HepG2 (cell line): ENCODE measurements around the gene GLO1.

Experiments used
- KLF13 ChIP-seq: sonication (generic); formaldehyde crosslinking; IDR thresholded peaks from 2 replicates; pipeline ENCODE4 v1.4.0; 2020; ENCODE audit warnings: mild to moderate bottlenecking, missing genetic modification reagents
- MAFF ChIP-seq: IDR thresholded peaks from 2 replicates; pipeline ENCODE4 v1.6.1; 2011; ENCODE audit warnings: low read depth, low read length, improper control_type of control experiment
- RBM39 ChIP-seq: fragments of 200-400 bp; formaldehyde crosslinking; IDR thresholded peaks from one replicate; pipeline ENCODE4 v1.6.1; 2018; ENCODE audit warnings: antibody characterized with exemption, mild to moderate bottlenecking, low read depth, low read length; ENCODE audit not compliant: poor library complexity, severe bottlenecking
- SIN3A ChIP-seq: IDR thresholded peaks from 2 replicates; pipeline ENCODE4 v1.6.1; 2011; ENCODE audit warnings: low read depth, mild to moderate bottlenecking, control low read depth, low read length, borderline replicate concordance
- SOX13 ChIP-seq, 3 experiments: fragments of 450-650 bp in 1 of 3; sonication (generic) in 1 of 3; formaldehyde crosslinking in 1 of 3; IDR thresholded peaks in 2 of 3; conservative IDR thresholded peaks in 1 of 3; 2 replicates each; pipeline versions ENCODE4 v1.5.0 to v1.6.1; 2016 to 2020; ENCODE audit warnings: antibody characterized with exemption in 1 of 3, mild to moderate bottlenecking in 1 of 3, missing compliant biosample characterization in 1 of 3, missing genetic modification reagents in 1 of 3, moderate library complexity in 1 of 3
- TF ChIP-seq, protein P1 (sequence below): sonication (generic); formaldehyde crosslinking; IDR thresholded peaks from 2 replicates; pipeline ENCODE4 v1.9.0; 2021; ENCODE audit warnings: mild to moderate bottlenecking, missing genetic modification reagents
- TF ChIP-seq, protein P2 (sequence below): sonication (generic); formaldehyde crosslinking; IDR thresholded peaks from 2 replicates; pipeline ENCODE4 v1.4.0; 2020; ENCODE audit warnings: missing genetic modification reagents
- TF ChIP-seq, protein P3 (sequence below): sonication (generic); formaldehyde crosslinking; IDR thresholded peaks from 2 replicates; pipeline ENCODE4 v1.5.0; 2020; ENCODE audit warnings: mild to moderate bottlenecking, missing genetic modification reagents, moderate library complexity
- TF ChIP-seq, protein P4 (sequence below): sonication (generic); formaldehyde crosslinking; IDR thresholded peaks from 2 replicates; pipeline ENCODE4 v1.4.0; 2020; ENCODE audit warnings: missing genetic modification reagents

DNA sequence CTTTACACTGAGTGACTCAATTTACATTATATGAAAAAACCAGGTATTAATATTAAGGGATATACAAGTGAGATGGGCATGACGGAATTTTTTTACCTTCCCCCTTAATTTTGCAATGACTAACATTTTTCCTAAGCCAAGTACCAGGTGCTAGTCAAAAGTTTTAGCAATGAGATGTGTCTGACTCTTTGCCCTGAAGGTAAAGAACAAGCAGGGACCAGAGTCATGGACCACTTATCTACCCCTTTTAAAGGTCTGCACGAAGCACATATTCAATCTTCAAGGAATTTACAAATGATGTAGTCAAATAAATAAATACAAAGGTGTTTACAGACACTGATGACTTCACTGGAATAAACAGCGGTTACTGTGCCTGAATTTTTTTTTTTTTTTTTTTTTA, 1.4 kb downstream of the GLO1 start:
- TF ChIP-seq, protein P1, sequence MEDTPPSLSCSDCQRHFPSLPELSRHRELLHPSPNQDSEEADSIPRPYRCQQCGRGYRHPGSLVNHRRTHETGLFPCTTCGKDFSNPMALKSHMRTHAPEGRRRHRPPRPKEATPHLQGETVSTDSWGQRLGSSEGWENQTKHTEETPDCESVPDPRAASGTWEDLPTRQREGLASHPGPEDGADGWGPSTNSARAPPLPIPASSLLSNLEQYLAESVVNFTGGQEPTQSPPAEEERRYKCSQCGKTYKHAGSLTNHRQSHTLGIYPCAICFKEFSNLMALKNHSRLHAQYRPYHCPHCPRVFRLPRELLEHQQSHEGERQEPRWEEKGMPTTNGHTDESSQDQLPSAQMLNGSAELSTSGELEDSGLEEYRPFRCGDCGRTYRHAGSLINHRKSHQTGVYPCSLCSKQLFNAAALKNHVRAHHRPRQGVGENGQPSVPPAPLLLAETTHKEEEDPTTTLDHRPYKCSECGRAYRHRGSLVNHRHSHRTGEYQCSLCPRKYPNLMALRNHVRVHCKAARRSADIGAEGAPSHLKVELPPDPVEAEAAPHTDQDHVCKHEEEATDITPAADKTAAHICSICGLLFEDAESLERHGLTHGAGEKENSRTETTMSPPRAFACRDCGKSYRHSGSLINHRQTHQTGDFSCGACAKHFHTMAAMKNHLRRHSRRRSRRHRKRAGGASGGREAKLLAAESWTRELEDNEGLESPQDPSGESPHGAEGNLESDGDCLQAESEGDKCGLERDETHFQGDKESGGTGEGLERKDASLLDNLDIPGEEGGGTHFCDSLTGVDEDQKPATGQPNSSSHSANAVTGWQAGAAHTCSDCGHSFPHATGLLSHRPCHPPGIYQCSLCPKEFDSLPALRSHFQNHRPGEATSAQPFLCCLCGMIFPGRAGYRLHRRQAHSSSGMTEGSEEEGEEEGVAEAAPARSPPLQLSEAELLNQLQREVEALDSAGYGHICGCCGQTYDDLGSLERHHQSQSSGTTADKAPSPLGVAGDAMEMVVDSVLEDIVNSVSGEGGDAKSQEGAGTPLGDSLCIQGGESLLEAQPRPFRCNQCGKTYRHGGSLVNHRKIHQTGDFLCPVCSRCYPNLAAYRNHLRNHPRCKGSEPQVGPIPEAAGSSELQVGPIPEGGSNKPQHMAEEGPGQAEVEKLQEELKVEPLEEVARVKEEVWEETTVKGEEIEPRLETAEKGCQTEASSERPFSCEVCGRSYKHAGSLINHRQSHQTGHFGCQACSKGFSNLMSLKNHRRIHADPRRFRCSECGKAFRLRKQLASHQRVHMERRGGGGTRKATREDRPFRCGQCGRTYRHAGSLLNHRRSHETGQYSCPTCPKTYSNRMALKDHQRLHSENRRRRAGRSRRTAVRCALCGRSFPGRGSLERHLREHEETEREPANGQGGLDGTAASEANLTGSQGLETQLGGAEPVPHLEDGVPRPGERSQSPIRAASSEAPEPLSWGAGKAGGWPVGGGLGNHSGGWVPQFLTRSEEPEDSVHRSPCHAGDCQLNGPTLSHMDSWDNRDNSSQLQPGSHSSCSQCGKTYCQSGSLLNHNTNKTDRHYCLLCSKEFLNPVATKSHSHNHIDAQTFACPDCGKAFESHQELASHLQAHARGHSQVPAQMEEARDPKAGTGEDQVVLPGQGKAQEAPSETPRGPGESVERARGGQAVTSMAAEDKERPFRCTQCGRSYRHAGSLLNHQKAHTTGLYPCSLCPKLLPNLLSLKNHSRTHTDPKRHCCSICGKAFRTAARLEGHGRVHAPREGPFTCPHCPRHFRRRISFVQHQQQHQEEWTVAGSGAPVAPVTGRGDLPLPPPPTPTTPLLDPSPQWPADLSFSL (CRISPR knock-in tag) = no peak
- TF ChIP-seq, protein P2, sequence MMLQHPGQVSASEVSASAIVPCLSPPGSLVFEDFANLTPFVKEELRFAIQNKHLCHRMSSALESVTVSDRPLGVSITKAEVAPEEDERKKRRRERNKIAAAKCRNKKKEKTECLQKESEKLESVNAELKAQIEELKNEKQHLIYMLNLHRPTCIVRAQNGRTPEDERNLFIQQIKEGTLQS (CRISPR knock-in tag) = no peak
- TF ChIP-seq RBM39 = no peak
- no peak for TF ChIP-seq SIN3A
- TF ChIP-seq, protein P3, sequence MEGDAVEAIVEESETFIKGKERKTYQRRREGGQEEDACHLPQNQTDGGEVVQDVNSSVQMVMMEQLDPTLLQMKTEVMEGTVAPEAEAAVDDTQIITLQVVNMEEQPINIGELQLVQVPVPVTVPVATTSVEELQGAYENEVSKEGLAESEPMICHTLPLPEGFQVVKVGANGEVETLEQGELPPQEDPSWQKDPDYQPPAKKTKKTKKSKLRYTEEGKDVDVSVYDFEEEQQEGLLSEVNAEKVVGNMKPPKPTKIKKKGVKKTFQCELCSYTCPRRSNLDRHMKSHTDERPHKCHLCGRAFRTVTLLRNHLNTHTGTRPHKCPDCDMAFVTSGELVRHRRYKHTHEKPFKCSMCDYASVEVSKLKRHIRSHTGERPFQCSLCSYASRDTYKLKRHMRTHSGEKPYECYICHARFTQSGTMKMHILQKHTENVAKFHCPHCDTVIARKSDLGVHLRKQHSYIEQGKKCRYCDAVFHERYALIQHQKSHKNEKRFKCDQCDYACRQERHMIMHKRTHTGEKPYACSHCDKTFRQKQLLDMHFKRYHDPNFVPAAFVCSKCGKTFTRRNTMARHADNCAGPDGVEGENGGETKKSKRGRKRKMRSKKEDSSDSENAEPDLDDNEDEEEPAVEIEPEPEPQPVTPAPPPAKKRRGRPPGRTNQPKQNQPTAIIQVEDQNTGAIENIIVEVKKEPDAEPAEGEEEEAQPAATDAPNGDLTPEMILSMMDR (CRISPR knock-in tag) = no peak
- no peak for TF ChIP-seq MAFF
- TF ChIP-seq, protein P4, sequence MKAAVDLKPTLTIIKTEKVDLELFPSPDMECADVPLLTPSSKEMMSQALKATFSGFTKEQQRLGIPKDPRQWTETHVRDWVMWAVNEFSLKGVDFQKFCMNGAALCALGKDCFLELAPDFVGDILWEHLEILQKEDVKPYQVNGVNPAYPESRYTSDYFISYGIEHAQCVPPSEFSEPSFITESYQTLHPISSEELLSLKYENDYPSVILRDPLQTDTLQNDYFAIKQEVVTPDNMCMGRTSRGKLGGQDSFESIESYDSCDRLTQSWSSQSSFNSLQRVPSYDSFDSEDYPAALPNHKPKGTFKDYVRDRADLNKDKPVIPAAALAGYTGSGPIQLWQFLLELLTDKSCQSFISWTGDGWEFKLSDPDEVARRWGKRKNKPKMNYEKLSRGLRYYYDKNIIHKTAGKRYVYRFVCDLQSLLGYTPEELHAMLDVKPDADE (CRISPR knock-in tag) = no peak
- no peak for TF ChIP-seq KLF13
- no peak for TF ChIP-seq SOX13 (IDR thresholded peaks at IDR 0.05)
- no peak for TF ChIP-seq SOX13 (CRISPR knock-in tag; conservative IDR thresholded peaks at IDR 0.05 in 1 of 2, IDR thresholded peaks at IDR 0.05 in 1 of 2)
